Hematopoietic multipotent progenitor cell treated with erythropoietin and hydrocortisone succinate and interleukin-3 and kit ligand, for 17 days (in vitro differentiated cells): ENCODE results near the gene COTL1.

Source experiments
- DNase-seq: peaks from one replicate; pipeline ENCODE4 v3.0.0-alpha.2; 2015; ENCODE audit warnings: low spot score

Gene COTL1

GRCh38 chr16:84617791-84618580 is at the start of gene COTL1:
COTL1 (minus strand) TSS chr16:84618078; CDS start chr16:84617914, 164 bp downstream.
- peak; percentile 16 for DNase-seq

GRCh38 chr16:84665843-84666242 is 48.0 kb upstream of the COTL1 start:
- no peak for DNase-seq

GRCh38 chr16:84665359-84665758 is 47.5 kb upstream of the COTL1 start:
- no peak for DNase-seq

GRCh38 chr16:84663433-84664101 is 45.7 kb upstream of the COTL1 start:
- DNase-seq: no peak

GRCh38 chr16:84662471-84662870 is 44.6 kb upstream of the COTL1 start:
- no peak for DNase-seq

- DNase-seq: no peak
These were observed 43.7 kb upstream of the COTL1 start for GRCh38 chr16:84661418-84662060.

- no peak for DNase-seq
These were observed 43.1 kb upstream of the COTL1 start for GRCh38 chr16:84660973-84661372.

- no peak for DNase-seq
These were observed 41.9 kb upstream of the COTL1 start for GRCh38 chr16:84659656-84660300.

GRCh38 chr16:84658690-84659089 is 40.8 kb upstream of the COTL1 start:
- DNase-seq: no peak

GRCh38 chr16:84657229-84657837 is 39.5 kb upstream of the COTL1 start:
- no peak for DNase-seq

GRCh38 chr16:84656649-84657048 is 38.8 kb upstream of the COTL1 start:
- DNase-seq: no peak

- DNase-seq: no peak
These were observed 37.1 kb upstream of the COTL1 start for GRCh38 chr16:84654998-84655397.

GRCh38 chr16:84654238-84654637 is 36.4 kb upstream of the COTL1 start:
- no peak for DNase-seq

GRCh38 chr16:84652566-84652965 is 34.7 kb upstream of the COTL1 start:
- DNase-seq: no peak

- DNase-seq: no peak
These were observed 32.4 kb upstream of the COTL1 start for GRCh38 chr16:84650062-84650991.

- no peak for DNase-seq
These were observed 31.6 kb upstream of the COTL1 start for GRCh38 chr16:84649511-84649861.

- DNase-seq: peak; percentile 34
These were observed 31.0 kb upstream of the COTL1 start for GRCh38 chr16:84648595-84649510.

- peak; percentile 51 for DNase-seq
These were observed 30.1 kb upstream of the COTL1 start, which contains the start of gene KLHL36 for GRCh38 chr16:84647828-84648594. KLHL36 (plus strand) TSS chr16:84648511; CDS start chr16:84650868, 2,357 bp downstream.

- no peak for DNase-seq
These were observed 25.8 kb upstream of the COTL1 start for GRCh38 chr16:84643674-84644073.
